ENCODE data around the gene ZC3HAV1.

ZC3HAV1 gene

DNA sequence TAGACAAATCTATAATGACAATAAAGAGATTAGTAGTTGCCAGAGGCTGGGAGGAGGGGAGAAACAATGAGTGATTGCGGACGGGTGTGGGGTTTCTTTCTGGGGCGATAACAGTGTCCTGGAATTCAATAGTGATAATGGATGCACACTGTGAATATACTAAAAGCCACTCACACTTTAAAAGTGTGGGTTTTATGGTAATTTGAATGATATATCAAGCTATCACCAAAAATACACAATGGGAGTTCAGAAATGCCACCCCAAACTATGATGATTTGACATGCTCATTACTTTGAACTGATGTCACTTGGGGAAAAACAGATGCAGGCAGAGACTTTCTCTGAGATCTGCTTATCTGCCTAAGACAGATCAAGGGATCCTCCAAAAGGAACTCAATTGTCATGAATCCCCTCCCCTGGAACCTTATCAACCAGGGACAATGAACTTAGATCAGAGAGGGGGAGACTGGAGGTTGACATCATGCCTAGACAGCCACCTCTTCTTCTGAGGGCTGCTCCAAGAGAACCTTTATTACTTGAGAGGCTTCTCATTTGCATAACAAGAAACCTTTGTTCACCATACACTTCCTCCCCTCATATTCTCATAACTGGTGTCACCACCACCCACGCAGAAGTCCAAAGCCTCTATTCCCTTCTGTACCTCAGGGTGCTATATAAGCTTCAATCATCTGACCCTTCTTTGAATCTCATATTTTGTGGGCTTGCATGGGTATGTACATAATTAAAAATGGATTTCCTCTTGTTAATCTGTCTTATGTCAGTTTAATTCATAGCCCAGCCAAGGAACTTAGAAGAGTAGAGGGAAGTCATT is 14.8 kb upstream of the ZC3HAV1 start:
- Histone ChIP-seq H3F3A (ENCODE audit: insufficient read depth, low read length) (peaks cover 4% of the 10 kb centered on the region; the same call in 1 of the 2 replicates), H3K4me1 (ENCODE audit: low read length) (peaks cover 4% of the 10 kb centered on the region; the same call in 1 of the 2 replicates), H3K9me3 (replicated peaks; ENCODE audit: insufficient read depth, low read length) (no peaks in the 10 kb centered on the region), H3K4me2 (ENCODE audit: low read depth, low read length) (no peak overlapping the region), H3K27ac (ENCODE audit: low read length) (no peak overlapping the region), H3K27me3 (replicated peaks; ENCODE audit: insufficient read depth, low read length) (peaks cover 75% of the 10 kb centered on the region), H4K20me1 (ENCODE audit: insufficient read depth, low read length) (peaks cover 4% of the 10 kb centered on the region; the same call in 1 of the 2 replicates), H2AFZ (ENCODE audit: low read length) (no peak overlapping the region), H3K79me2 (ENCODE audit: low read length) (no peaks in the 10 kb centered on the region), H3K36me3 (replicated peaks; ENCODE audit: insufficient read depth, low read length) (no peaks in the 10 kb centered on the region), H3K4me3 (ENCODE audit: low read length) (no peak overlapping the region), H3K9me2 (replicated peaks; ENCODE audit: insufficient read depth, low read length) (no peaks in the 10 kb centered on the region), H3K9ac (ENCODE audit: low read length) (no peak overlapping the region)
- TF ChIP-seq, protein P1, sequence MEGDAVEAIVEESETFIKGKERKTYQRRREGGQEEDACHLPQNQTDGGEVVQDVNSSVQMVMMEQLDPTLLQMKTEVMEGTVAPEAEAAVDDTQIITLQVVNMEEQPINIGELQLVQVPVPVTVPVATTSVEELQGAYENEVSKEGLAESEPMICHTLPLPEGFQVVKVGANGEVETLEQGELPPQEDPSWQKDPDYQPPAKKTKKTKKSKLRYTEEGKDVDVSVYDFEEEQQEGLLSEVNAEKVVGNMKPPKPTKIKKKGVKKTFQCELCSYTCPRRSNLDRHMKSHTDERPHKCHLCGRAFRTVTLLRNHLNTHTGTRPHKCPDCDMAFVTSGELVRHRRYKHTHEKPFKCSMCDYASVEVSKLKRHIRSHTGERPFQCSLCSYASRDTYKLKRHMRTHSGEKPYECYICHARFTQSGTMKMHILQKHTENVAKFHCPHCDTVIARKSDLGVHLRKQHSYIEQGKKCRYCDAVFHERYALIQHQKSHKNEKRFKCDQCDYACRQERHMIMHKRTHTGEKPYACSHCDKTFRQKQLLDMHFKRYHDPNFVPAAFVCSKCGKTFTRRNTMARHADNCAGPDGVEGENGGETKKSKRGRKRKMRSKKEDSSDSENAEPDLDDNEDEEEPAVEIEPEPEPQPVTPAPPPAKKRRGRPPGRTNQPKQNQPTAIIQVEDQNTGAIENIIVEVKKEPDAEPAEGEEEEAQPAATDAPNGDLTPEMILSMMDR (IDR thresholded peaks at IDR 0.05; ENCODE audit: low read length) = no peak
- no peak for TF ChIP-seq EZH2phosphoT487 (IDR thresholded peaks at IDR 0.05; ENCODE audit: low read length)
- no peak for TF ChIP-seq EZH2 (optimal IDR thresholded peaks at IDR 0.05; ENCODE audit: low read depth, low read length)
- no peak for DNase-seq

DNA sequence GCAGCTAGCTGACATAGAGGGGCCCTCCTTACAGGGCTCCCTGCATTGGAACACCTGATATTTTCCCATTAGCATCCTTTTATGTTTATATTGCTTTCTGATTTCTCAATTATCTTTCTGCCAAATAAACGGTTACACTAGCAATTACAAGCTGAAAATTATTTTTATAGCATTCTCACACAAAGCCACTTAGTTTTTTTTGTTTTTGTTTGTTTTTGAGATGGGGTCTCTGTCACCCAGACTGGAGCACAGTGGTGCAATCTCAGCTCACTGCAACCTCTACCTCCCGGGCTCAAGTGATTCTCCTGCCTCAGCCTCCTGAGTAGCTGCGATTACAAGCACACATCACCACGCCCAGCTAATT is 9.9 kb upstream of the ZC3HAV1 start:
- Histone ChIP-seq H3F3A (ENCODE audit: insufficient read depth, low read length) (no peaks in the 10 kb centered on the region), H3K4me2 (ENCODE audit: low read depth, low read length) (no peak overlapping the region), H4K20me1 (ENCODE audit: insufficient read depth, low read length) (no peaks in the 10 kb centered on the region), H3K27ac (ENCODE audit: low read length) (no peak overlapping the region), H3K4me3 (ENCODE audit: low read length) (no peak overlapping the region), H3K27me3 (replicated peaks; ENCODE audit: insufficient read depth, low read length) (peaks cover 66% of the 10 kb centered on the region), H2AFZ (ENCODE audit: low read length) (no peak overlapping the region), H3K9me2 (replicated peaks; ENCODE audit: insufficient read depth, low read length) (no peaks in the 10 kb centered on the region), H3K79me2 (ENCODE audit: low read length) (no peaks in the 10 kb centered on the region), H3K9me3 (replicated peaks; ENCODE audit: insufficient read depth, low read length) (no peaks in the 10 kb centered on the region), H3K4me1 (ENCODE audit: low read length) (no peaks in the 10 kb centered on the region), H3K36me3 (replicated peaks; ENCODE audit: insufficient read depth, low read length) (no peaks in the 10 kb centered on the region), H3K9ac (ENCODE audit: low read length) (no peak overlapping the region)
- no peak for TF ChIP-seq EZH2phosphoT487 (IDR thresholded peaks at IDR 0.05; ENCODE audit: low read length)
- no peak for DNase-seq

DNA sequence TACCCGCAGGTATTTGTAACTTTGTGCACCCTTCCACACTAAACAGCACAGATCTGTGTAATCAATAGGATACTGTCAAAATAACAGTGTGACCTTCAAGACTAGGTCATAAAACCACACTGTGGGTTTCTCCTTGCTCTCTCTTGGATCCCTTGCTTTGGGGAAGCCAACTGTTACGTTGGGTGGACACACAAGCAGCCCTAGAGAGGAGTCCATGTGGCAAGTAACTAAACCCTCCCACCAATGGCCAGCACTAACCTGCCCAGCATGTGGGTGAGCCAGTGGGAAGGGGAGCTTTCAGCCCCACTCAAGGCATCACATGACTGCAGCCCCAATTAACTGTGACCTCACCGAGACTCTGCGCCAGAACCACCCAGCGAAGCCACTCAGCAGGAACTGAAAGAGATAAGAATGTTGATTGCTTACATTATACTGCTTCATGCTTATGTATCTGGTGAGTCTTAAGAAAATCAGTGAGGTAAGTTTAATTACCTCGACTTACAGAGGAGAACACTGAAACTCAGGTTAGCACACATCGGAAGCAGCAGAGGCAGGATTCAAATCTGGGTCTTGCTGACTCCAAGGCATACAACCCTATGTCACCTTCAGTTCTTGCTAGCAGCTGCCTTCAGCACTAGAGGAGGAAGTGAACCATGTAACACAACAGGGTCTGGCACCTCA is 9.4 kb upstream of the ZC3HAV1 start:
- Histone ChIP-seq H3K36me3 (replicated peaks; ENCODE audit: insufficient read depth, low read length) (no peaks in the 10 kb centered on the region), H4K20me1 (ENCODE audit: insufficient read depth, low read length) (no peaks in the 10 kb centered on the region), H3K9me2 (replicated peaks; ENCODE audit: insufficient read depth, low read length) (no peaks in the 10 kb centered on the region), H3K9me3 (replicated peaks; ENCODE audit: insufficient read depth, low read length) (no peaks in the 10 kb centered on the region), H3K9ac (ENCODE audit: low read length) (no peak overlapping the region), H3K27me3 (replicated peaks; ENCODE audit: insufficient read depth, low read length) (peaks cover 61% of the 10 kb centered on the region), H3F3A (ENCODE audit: insufficient read depth, low read length) (no peaks in the 10 kb centered on the region), H2AFZ (ENCODE audit: low read length) (no peak overlapping the region), H3K4me1 (ENCODE audit: low read length) (no peaks in the 10 kb centered on the region), H3K4me3 (ENCODE audit: low read length) (no peak overlapping the region), H3K79me2 (ENCODE audit: low read length) (no peaks in the 10 kb centered on the region), H3K4me2 (ENCODE audit: low read depth, low read length) (no peak overlapping the region), H3K27ac (ENCODE audit: low read length) (no peak overlapping the region)
- TF ChIP-seq EZH2 (optimal IDR thresholded peaks at IDR 0.05; ENCODE audit: low read depth, low read length) = no peak
- TF ChIP-seq EZH2phosphoT487 (IDR thresholded peaks at IDR 0.05; ENCODE audit: low read length) = no peak
- TF ChIP-seq, protein P1 (IDR thresholded peaks at IDR 0.05; ENCODE audit: low read length) = no peak
- DNase-seq = no peak

All from MM.1S (cell line).